Measurements from ENCODE around the gene MAPK8IP1.

The MAPK8IP1 gene

DNA sequence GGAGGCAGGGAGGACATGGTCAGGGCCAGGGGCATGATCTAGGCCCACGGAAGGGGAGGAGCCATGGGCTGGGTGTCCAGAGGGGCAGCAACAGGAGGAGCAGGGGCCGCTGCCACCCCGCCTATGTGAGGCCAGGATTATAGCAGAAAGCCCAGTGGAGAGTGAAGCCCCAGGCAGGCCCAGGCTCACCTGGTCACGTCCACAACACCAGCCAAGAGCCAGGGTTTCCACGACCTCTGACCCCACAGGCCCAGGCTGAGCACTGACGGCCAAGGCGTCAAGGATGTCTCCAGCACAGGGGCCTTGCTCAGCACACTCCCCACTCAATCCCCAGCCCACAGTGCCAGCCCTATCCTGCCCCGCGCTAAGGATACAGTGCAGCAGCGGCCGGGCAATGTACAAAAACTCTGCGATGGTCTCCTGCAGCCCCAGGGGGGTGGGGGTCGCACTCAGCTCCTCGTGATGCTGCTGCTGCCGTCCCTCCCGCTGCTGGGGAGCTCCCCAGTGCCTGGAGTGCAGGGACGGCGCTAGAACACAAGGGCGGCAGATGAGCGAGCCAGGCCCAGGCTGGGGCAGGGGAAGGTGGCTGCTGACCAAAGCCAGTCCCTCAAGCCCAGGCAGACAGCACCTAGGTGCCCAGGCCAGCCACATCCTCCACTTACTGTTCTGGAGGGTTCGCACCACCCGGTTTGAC lies 28.6 kb downstream of the MAPK8IP1 start:
- H3K9me3 ChIP-seq (ENCODE audit: control insufficient read depth, insufficient read depth, low read length) = no peaks in the 10 kb centered on the region
- H3K9ac ChIP-seq (ENCODE audit: low read depth, low read length) = no peak overlapping the region
- no peaks in the 10 kb centered on the region for H3K27me3 ChIP-seq (ENCODE audit: control insufficient read depth, insufficient read depth, low read length)
- peaks cover 51% of the 10 kb centered on the region for H3K36me3 ChIP-seq (ENCODE audit: control insufficient read depth, insufficient read depth, low read length)
- no peak overlapping the region for H3K27ac ChIP-seq (ENCODE audit: low read depth, low read length)
- no peak overlapping the region for H3K4me3 ChIP-seq (ENCODE audit: low read depth, low read length)
- H3K4me1 ChIP-seq (ENCODE audit: control insufficient read depth, insufficient read depth, low read length) = peaks cover 4% of the 10 kb centered on the region

DNA sequence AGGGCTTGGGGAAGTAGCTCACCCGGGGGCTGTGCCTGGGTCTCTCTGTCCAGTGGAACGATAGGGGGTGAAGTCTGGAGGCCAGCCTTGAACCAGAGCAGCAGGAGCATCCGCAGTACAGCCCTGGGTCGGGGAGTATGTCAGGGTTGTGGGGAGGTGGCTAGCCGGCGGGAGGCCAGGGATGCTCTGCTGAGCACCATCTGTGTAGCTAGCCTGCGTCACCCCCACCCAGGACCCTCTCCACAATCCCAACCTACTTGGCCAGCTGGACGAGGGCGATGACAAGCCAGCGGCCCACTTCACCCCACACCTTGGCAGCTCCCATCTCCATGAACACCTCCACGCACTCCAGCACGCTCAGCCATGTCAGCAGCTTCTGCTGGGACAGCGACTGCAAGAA lies 30.0 kb downstream of the MAPK8IP1 start:
- Histone ChIP-seq H3K36me3 (ENCODE audit: control insufficient read depth, insufficient read depth, low read length) (peaks cover 45% of the 10 kb centered on the region), H3K4me1 (ENCODE audit: control insufficient read depth, insufficient read depth, low read length) (peaks cover 6% of the 10 kb centered on the region), H3K27me3 (ENCODE audit: control insufficient read depth, insufficient read depth, low read length) (no peaks in the 10 kb centered on the region), H3K9me3 (ENCODE audit: control insufficient read depth, insufficient read depth, low read length) (no peaks in the 10 kb centered on the region), H3K27ac (ENCODE audit: low read depth, low read length) (no peak overlapping the region), H3K4me3 (ENCODE audit: low read depth, low read length) (no peak overlapping the region), H3K9ac (ENCODE audit: low read depth, low read length) (no peak overlapping the region)

DNA sequence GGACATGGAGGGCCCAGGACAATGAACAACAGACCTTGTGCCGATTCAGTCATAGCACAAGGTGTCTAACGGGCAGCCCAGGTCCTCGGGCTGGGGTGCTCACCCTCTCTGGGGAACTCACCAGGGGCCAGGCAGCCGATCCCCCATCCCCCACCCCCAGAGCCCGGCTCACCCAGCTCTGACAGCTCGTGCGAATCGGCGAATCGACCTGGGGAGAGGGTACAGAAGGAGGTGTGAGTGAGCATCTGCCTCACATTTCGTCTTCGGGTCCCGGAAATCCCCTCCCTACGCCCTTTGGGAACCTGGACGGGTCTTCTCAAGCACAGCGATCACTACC lies 31.8 kb downstream of the MAPK8IP1 start:
- peak overlapping the region; percentile 88 for H3K4me3 ChIP-seq (ENCODE audit: low read depth, low read length)
- no peaks in the 10 kb centered on the region for H3K9me3 ChIP-seq (ENCODE audit: control insufficient read depth, insufficient read depth, low read length)
- peak overlapping the region; percentile 95 for H3K27ac ChIP-seq (ENCODE audit: low read depth, low read length)
- peaks cover 21% of the 10 kb centered on the region for H3K4me1 ChIP-seq (ENCODE audit: control insufficient read depth, insufficient read depth, low read length)
- peaks cover 8% of the 10 kb centered on the region for H3K27me3 ChIP-seq (ENCODE audit: control insufficient read depth, insufficient read depth, low read length)
- no peak overlapping the region for H3K9ac ChIP-seq (ENCODE audit: low read depth, low read length)
- peaks cover 35% of the 10 kb centered on the region for H3K36me3 ChIP-seq (ENCODE audit: control insufficient read depth, insufficient read depth, low read length)

DNA sequence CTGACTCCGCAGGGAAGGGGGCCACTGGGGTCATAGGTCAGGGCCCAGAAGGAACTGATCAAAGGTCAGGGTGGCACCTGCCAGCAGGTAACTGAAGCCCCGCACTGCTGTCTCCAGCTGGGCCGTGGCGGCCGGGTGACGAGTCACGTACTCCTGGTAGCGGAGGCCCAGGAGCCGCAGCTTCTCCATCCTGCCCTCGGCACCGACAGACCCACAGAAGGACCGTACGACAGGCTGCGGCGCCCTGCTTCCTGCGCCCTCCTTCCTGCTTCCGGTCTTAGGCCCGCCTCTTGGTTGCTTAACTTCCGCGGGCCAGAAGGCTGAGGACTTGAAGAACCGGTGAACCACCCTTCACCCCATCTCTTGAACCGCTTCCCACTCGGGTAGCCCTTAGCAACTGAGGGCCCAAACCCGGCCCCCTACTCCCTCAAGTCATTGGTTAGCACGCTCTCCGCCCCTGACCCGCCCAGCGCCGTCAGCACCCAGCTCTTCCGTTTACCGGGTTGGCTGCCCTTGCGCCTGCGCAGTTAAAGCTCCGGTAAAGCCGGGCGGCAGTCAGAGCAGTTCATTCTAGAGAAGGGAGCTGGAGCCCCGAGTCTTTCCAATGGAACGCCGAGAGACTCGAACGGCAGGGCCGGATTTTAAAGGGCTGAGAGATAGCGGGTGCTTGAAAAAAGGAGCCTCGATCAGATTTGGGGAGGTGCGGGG lies 32.3 kb downstream of the MAPK8IP1 start, which contains the start of gene PEX16:
PEX16 (minus strand) TSS at position 255 of the 708 bp plus-strand sequence; CDS start at position 189, 66 bp downstream.
- H3K36me3 ChIP-seq (ENCODE audit: control insufficient read depth, insufficient read depth, low read length) = peaks cover 34% of the 10 kb centered on the region
- peak within 1 kb of the TSS; percentile 95 for H3K27ac ChIP-seq (ENCODE audit: low read depth, low read length)
- no peaks in the 10 kb centered on the region for H3K9me3 ChIP-seq (ENCODE audit: control insufficient read depth, insufficient read depth, low read length)
- peak within 1 kb of the TSS; percentile 21 for H3K9ac ChIP-seq (ENCODE audit: low read depth, low read length)
- H3K4me1 ChIP-seq (ENCODE audit: control insufficient read depth, insufficient read depth, low read length) = peaks cover 21% of the 10 kb centered on the region
- H3K27me3 ChIP-seq (ENCODE audit: control insufficient read depth, insufficient read depth, low read length) = peaks cover 8% of the 10 kb centered on the region
- H3K4me3 ChIP-seq (ENCODE audit: low read depth, low read length) = peak within 1 kb of the TSS; percentile 88

DNA sequence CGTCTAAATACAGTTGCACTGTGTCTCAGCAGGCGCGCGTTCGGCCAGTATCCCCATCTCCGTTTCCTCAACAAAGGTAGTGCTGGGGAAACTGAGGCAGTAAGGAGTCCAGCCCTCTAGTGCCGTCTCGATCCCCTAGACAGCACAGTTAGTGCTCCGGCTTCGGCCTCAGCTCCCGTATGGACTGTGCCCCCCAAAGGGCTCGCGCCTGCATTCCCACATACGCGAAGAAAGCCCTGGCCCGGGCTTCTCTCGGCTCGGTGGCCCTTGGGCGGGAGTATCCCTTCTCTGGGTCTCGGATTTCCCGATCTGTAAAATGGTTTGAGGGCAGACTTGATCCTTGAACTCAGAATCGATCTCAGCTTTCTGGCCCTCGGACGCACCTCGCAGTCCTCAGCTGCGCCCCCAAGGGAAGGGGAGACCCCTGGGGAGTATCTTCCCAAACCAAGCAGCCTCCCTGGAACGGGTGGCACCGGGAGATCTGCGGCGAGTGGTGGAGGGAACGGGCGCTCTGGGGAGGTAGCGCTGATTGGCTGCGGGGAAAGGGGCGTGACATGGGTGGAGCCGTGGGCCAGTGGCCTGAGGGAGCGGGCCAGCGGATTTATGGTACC lies 33.0 kb downstream of the MAPK8IP1 start:
- Histone ChIP-seq H3K27ac (ENCODE audit: low read depth, low read length) (peak overlapping the region; percentile 95), H3K27me3 (ENCODE audit: control insufficient read depth, insufficient read depth, low read length) (peaks cover 8% of the 10 kb centered on the region), H3K9ac (ENCODE audit: low read depth, low read length) (peak overlapping the region; percentile 21), H3K4me3 (ENCODE audit: low read depth, low read length) (peak overlapping the region; percentile 88), H3K4me1 (ENCODE audit: control insufficient read depth, insufficient read depth, low read length) (peaks cover 21% of the 10 kb centered on the region), H3K9me3 (ENCODE audit: control insufficient read depth, insufficient read depth, low read length) (no peaks in the 10 kb centered on the region), H3K36me3 (ENCODE audit: control insufficient read depth, insufficient read depth, low read length) (peaks cover 28% of the 10 kb centered on the region)

DNA sequence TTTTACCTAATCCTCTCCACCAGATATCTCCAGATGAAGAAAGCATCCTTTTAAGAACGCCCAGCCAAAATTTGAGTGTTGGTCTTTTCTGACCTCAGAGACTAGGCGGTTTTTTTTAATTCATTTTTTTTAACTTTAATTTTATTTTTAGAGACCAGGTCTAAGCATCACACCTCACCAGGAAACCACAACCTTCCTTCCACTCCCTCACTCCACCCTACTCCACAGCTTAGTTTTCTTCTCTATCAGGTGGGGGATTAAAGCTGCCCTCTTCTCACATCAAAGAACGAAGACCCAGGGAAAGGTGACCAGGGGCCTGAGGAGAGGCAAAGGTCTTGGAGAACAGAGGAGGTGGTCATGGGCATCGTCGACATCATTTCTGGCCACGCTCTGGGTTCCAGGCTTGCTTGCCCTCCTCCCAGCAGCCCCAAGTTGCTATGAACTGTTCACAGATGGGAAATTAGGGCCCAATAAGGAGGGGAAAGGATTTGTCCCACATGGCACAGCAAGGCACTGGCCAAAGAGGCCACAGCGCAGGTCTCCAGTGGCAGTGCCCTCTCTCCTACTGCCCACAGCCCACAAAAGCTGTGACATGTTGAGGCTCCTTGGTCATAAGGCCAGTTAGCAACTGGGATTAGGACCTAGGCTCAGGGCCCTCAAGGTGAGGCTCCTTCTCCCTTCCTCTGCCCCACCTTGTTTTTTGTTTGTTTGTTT lies 33.7 kb downstream of the MAPK8IP1 start:
- no peak overlapping the region for H3K9ac ChIP-seq (ENCODE audit: low read depth, low read length)
- H3K27me3 ChIP-seq (ENCODE audit: control insufficient read depth, insufficient read depth, low read length) = peaks cover 8% of the 10 kb centered on the region
- no peaks in the 10 kb centered on the region for H3K9me3 ChIP-seq (ENCODE audit: control insufficient read depth, insufficient read depth, low read length)
- peak overlapping the region; percentile 78 for H3K27ac ChIP-seq (ENCODE audit: low read depth, low read length)
- peaks cover 21% of the 10 kb centered on the region for H3K4me1 ChIP-seq (ENCODE audit: control insufficient read depth, insufficient read depth, low read length)
- peak overlapping the region; percentile 88 for H3K4me3 ChIP-seq (ENCODE audit: low read depth, low read length)
- peaks cover 22% of the 10 kb centered on the region for H3K36me3 ChIP-seq (ENCODE audit: control insufficient read depth, insufficient read depth, low read length)

DNA sequence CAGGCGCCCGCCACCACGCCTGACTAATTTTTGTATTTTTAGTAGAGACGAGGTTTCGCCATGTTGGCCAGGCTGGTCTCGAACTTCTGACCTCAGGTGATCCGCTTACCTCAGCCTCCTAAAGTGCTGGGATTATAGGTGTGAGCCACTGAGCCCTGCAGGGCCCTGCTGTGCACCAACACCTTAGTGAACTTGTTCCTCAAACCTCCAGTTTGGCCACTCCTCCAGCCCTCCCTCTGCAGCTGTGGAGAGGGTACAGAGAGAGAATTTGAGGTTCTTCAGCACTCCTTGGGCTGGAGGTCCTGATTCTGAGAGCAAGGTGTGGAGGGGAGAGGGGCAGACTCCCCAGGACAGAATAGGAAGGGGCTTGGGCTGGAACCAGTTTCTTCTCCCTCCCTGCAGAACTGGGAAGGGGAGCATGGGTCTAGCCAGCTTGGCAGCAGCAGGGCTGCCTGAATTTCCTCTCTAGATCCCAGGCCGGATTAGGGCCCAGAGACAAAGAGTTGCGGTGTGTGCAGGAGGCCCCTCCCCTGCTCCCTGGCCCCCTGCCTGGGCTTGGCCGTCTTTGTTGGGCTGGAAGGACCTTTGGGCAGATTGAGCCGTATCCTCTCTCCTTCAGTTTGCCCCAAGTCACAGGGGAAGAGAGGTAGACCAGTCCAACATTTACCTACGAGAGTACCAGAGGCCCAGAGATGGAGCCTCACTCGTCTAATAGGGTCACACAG lies 34.5 kb downstream of the MAPK8IP1 start:
- peaks cover 22% of the 10 kb centered on the region for H3K36me3 ChIP-seq (ENCODE audit: control insufficient read depth, insufficient read depth, low read length)
- no peak overlapping the region for H3K9ac ChIP-seq (ENCODE audit: low read depth, low read length)
- H3K27me3 ChIP-seq (ENCODE audit: control insufficient read depth, insufficient read depth, low read length) = peaks cover 8% of the 10 kb centered on the region
- H3K9me3 ChIP-seq (ENCODE audit: control insufficient read depth, insufficient read depth, low read length) = no peaks in the 10 kb centered on the region
- H3K4me3 ChIP-seq (ENCODE audit: low read depth, low read length) = no peak overlapping the region
- H3K4me1 ChIP-seq (ENCODE audit: control insufficient read depth, insufficient read depth, low read length) = peaks cover 21% of the 10 kb centered on the region
- H3K27ac ChIP-seq (ENCODE audit: low read depth, low read length) = peak overlapping the region; percentile 78

DNA sequence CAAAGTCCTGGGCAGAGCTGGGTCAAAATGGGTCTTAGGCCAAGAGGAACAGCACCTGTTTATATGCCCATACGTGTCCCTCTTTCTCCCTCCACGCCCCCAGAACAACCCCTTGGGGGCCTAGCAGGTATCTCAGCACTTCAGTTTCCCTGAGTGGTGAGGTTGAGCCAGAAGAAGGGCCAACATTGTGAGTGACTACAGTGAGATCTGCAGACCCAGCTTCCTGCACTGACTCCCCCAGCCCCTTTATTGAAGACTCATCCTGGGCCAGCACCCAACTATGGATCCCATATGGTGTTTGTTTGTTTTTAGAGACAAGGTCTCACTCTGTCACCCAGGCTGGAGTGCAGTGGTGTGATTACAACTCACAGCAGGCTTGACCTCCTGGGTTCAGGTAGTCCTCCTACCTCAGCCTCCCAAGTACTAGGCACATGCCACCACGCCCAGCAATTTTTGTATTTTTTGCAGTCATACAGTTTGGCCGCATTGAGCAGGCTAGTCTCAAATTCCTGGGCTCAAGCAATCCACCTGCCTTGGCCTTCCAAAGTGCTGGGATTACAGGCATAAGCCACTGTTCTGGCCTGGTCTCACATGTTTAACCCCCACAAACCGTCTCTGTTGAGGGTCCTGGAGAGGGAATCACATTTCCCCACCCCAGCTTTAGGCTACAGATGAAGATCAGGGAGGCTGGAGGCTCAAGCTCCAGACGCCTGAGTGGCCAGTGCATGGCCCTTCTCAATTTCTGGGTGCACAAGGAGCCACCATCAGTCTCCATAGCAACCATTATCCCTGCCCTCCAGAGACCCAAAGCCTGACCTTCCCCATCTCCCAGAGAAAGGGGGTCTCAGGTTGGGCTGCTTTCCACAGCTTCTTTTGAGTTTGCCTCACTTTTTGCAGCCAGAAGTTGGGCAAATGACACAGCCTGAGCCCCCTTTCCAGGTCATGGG lies 35.4 kb downstream of the MAPK8IP1 start:
- H3K9ac ChIP-seq (ENCODE audit: low read depth, low read length) = peak overlapping the region; percentile 66; the same call in 1 of the 2 replicates
- H3K9me3 ChIP-seq (ENCODE audit: control insufficient read depth, insufficient read depth, low read length) = no peaks in the 10 kb centered on the region
- H3K27ac ChIP-seq (ENCODE audit: low read depth, low read length) = peak overlapping the region; percentile 62
- H3K27me3 ChIP-seq (ENCODE audit: control insufficient read depth, insufficient read depth, low read length) = peaks cover 8% of the 10 kb centered on the region
- H3K4me1 ChIP-seq (ENCODE audit: control insufficient read depth, insufficient read depth, low read length) = peaks cover 21% of the 10 kb centered on the region
- peak overlapping the region; percentile 78 for H3K4me3 ChIP-seq (ENCODE audit: low read depth, low read length)
- H3K36me3 ChIP-seq (ENCODE audit: control insufficient read depth, insufficient read depth, low read length) = peaks cover 22% of the 10 kb centered on the region

DNA sequence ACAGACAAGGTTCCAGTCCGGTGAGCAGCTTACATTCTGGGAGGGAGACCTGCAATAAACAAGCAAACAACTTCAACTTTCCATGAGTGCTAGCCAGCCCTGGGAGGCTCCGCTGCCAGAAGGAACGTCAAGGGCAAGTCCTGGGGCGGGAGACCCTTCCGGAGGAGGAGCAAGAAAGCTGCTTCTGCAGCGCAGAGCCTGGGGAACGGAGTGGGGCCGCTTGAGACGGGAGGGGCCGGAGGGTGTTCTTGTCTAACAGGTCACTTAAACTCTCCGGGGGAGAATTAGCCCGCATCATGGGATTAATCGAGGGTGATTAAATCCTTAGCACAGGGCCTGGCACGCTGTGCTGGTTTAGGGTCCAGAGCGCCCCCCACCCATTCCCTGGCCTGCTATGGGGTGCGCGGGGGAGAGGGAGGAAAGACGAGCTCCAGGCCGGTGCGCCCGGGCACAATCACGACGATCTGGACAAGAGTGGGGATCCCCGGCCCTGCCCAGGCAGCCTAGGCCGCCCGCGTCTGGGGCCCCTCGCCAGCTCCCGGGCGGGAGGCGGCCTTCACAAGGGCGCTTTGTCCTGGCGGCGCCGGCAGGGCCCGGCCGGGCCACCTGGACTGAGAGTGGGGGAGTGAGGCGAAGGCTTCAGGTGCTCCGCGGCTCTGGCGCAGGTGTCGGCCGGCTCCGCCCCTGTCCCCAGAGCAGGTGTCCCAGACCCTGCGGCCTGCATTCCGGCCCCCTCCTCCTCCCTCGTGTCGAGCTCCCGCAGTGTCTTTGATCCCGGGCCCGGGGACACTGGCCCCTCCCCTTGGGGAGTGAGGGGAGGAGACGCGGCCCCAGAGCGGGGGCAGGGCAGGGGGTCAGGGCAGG lies 36.3 kb downstream of the MAPK8IP1 start:
- H3K4me1 ChIP-seq (ENCODE audit: control insufficient read depth, insufficient read depth, low read length) = peaks cover 21% of the 10 kb centered on the region
- H3K36me3 ChIP-seq (ENCODE audit: control insufficient read depth, insufficient read depth, low read length) = peaks cover 28% of the 10 kb centered on the region
- peak overlapping the region; percentile 66 for H3K9ac ChIP-seq (ENCODE audit: low read depth, low read length)
- H3K27me3 ChIP-seq (ENCODE audit: control insufficient read depth, insufficient read depth, low read length) = peaks cover 8% of the 10 kb centered on the region
- H3K27ac ChIP-seq (ENCODE audit: low read depth, low read length) = peak overlapping the region; percentile 62
- H3K9me3 ChIP-seq (ENCODE audit: control insufficient read depth, insufficient read depth, low read length) = no peaks in the 10 kb centered on the region
- peak overlapping the region; percentile 78 for H3K4me3 ChIP-seq (ENCODE audit: low read depth, low read length)

Data from HUES48 (cell line).